SK-N-SH treated with all-trans-retinoic acid at 6 μM for 48 hours (cell line): ENCODE results near the gene PCBP3.

Experiments used
- ARNTL ChIP-seq: fragments of 450-650 bp; formaldehyde crosslinking; IDR thresholded peaks from 2 replicates; pipeline ENCODE4 v1.5.0; 2020; ENCODE audit warnings: low read depth, mild to moderate bottlenecking, moderate library complexity, borderline replicate concordance
- CSDC2 ChIP-seq: fragments of 250-450 bp; sonication (Bioruptor Pico); IDR thresholded peaks from 2 replicates; pipeline ENCODE4 v1.5.0; 2020; ENCODE audit warnings: mild to moderate bottlenecking, moderate library complexity
- CSRNP3 ChIP-seq: fragments of 250-450 bp; sonication (Bioruptor Pico); IDR thresholded peaks from 2 replicates; pipeline ENCODE4 v1.5.1; 2021; ENCODE audit warnings: mild to moderate bottlenecking, moderate library complexity
- GLIS3 ChIP-seq: fragments of 250-450 bp; sonication (Bioruptor Pico); IDR thresholded peaks from 2 replicates; pipeline ENCODE4 v1.5.0; 2020; ENCODE audit warnings: mild to moderate bottlenecking, moderate library complexity
- OSR1 ChIP-seq: fragments of 250-450 bp; sonication (Bioruptor Pico); IDR thresholded peaks from 2 replicates; pipeline ENCODE4 v1.8.0; 2022; ENCODE audit warnings: moderate library complexity, mild to moderate bottlenecking, inconsistent platforms
- RARB ChIP-seq: fragments of 250-450 bp; sonication (Bioruptor Pico); IDR thresholded peaks from 2 replicates; pipeline ENCODE4 v1.8.0; 2021; ENCODE audit warnings: mild to moderate bottlenecking, moderate library complexity
- TCF4 ChIP-seq: fragments of 250-450 bp; sonication (Bioruptor Pico); IDR thresholded peaks from 2 replicates; pipeline ENCODE4 v1.8.0; 2021; ENCODE audit warnings: mild to moderate bottlenecking, moderate library complexity, borderline replicate concordance
- TOX ChIP-seq: fragments of 250-450 bp; sonication (Bioruptor Pico); IDR thresholded peaks from 2 replicates; pipeline ENCODE4 v1.8.0; 2021; ENCODE audit warnings: mild to moderate bottlenecking, moderate library complexity, borderline replicate concordance
- ZC3H10 ChIP-seq: fragments of 250-450 bp; sonication (Bioruptor Pico); IDR thresholded peaks from 2 replicates; pipeline ENCODE4 v1.5.1; 2021; ENCODE audit warnings: mild to moderate bottlenecking, moderate library complexity
- ZFP3 ChIP-seq: fragments of 250-450 bp; sonication (Bioruptor Pico); IDR thresholded peaks from 2 replicates; pipeline ENCODE4 v1.5.0; 2020; ENCODE audit warnings: mild to moderate bottlenecking, moderate library complexity
- ZFP30 ChIP-seq: fragments of 450-650 bp; formaldehyde crosslinking; IDR thresholded peaks from 2 replicates; pipeline ENCODE4 v1.5.0; 2022; ENCODE audit warnings: mild to moderate bottlenecking, moderate library complexity
- ZNF70 ChIP-seq: fragments of 450-650 bp; formaldehyde crosslinking; IDR thresholded peaks from 2 replicates; pipeline ENCODE4 v1.5.0; 2020; ENCODE audit warnings: mild to moderate bottlenecking, moderate library complexity
- TF ChIP-seq, protein P1 (sequence below): fragments of 250-450 bp; sonication (Bioruptor Pico); IDR thresholded peaks from 2 replicates; pipeline ENCODE4 v1.8.0; 2021; ENCODE audit warnings: low read depth, mild to moderate bottlenecking, moderate library complexity, borderline replicate concordance
- TF ChIP-seq, protein P2 (sequence below): fragments of 250-450 bp; sonication (Bioruptor Pico); IDR thresholded peaks from 2 replicates; pipeline ENCODE4 v1.8.0; 2020; ENCODE audit warnings: mild to moderate bottlenecking, moderate library complexity, borderline replicate concordance

DNA sequence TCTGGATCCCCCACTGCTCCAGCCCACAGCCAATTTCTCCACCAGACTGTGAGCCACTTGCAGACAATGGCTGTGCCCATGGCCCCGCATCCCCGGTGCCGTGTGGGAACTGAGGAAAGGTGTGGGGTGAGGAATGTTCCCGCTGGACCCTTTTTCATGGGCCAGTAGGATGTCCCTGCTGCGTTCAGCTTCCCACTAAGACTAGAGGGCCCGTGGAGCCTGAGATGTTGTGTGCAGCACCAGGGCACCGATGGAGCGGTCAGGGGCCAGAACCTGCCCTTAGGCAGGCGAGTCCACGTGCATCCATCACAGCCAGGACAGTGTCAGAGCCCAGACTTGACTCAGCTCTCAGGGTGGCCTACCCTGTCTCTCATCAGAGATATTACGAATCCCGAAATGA, 232.4 kb downstream of the PCBP3 start:
- TF ChIP-seq OSR1 (no peak), ZC3H10 (CRISPR knock-in tag) (no peak), ZFP30 (CRISPR knock-in tag) (no peak), CSRNP3 (CRISPR knock-in tag) (no peak), ZFP3 (CRISPR knock-in tag) (no peak), ZNF70 (no peak), GLIS3 (no peak), RARB (CRISPR knock-in tag) (no peak), ARNTL (CRISPR knock-in tag) (no peak), TCF4 (no peak), CSDC2 (CRISPR knock-in tag) (no peak), TOX (CRISPR knock-in tag) (no peak)
- TF ChIP-seq, protein P1, sequence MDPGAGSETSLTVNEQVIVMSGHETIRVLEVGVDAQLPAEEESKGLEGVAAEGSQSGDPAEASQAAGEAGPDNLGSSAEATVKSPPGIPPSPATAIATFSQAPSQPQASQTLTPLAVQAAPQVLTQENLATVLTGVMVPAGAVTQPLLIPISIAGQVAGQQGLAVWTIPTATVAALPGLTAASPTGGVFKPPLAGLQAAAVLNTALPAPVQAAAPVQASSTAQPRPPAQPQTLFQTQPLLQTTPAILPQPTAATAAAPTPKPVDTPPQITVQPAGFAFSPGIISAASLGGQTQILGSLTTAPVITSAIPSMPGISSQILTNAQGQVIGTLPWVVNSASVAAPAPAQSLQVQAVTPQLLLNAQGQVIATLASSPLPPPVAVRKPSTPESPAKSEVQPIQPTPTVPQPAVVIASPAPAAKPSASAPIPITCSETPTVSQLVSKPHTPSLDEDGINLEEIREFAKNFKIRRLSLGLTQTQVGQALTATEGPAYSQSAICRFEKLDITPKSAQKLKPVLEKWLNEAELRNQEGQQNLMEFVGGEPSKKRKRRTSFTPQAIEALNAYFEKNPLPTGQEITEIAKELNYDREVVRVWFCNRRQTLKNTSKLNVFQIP (CRISPR knock-in tag): no peak
- TF ChIP-seq, protein P2, sequence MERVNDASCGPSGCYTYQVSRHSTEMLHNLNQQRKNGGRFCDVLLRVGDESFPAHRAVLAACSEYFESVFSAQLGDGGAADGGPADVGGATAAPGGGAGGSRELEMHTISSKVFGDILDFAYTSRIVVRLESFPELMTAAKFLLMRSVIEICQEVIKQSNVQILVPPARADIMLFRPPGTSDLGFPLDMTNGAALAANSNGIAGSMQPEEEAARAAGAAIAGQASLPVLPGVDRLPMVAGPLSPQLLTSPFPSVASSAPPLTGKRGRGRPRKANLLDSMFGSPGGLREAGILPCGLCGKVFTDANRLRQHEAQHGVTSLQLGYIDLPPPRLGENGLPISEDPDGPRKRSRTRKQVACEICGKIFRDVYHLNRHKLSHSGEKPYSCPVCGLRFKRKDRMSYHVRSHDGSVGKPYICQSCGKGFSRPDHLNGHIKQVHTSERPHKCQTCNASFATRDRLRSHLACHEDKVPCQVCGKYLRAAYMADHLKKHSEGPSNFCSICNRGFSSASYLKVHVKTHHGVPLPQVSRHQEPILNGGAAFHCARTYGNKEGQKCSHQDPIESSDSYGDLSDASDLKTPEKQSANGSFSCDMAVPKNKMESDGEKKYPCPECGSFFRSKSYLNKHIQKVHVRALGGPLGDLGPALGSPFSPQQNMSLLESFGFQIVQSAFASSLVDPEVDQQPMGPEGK (CRISPR knock-in tag): no peak
